ENCODE results near the gene ETV1. TPM values are rescaled to one million over a fixed set of nuclear protein-coding genes. Genes with fewer than 3 reads are reported as not detected.

The ETV1 gene
- total RNA-seq, 1 experiment from 2014 or later, result 7.4 TPM

DNA sequence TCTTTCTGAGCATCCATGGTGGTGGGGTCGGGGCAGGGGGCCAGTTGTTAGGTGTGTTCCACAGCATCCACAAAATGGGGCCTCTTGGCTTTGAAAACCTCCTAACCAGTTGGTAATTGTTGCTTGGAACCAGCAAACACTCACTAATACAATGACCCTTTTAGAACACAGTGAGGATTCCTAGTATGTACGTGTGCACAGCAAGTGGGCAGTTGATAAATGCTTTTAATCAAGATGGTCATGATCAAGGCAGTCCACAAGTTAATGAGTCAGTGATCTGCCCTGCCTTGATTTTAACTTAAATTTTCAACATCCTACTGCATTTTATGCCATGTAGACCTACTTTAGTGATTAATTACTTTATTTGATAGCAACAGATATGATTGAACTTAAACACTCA, 103.1 kb downstream of the ETV1 start:
- intact Hi-C loops (cut with micrococcal nuclease; ENCODE audit: unreplicated experiment) (no loop called here), in situ Hi-C loops (cut with HindIII; ENCODE audit: low pct_unique_long_range_greater_than_20kb, low sequenced_read_pairs) (no loop called here)
- Histone ChIP-seq H3K4me1 (ENCODE audit: control insufficient read depth, insufficient read depth, low read length) (no peaks in the 10 kb centered on the region), H3K4me3 (ENCODE audit: low read depth in 2 of 2, low read length in 2 of 2) (no peak overlapping the region), H3K27me3 (ENCODE audit: control insufficient read depth, insufficient read depth, low read length) (no peaks in the 10 kb centered on the region), H3K9me3 (ENCODE audit: control insufficient read depth, insufficient read depth, low read depth, low read length) (no peaks in the 10 kb centered on the region), H3K36me3 (ENCODE audit: control insufficient read depth, insufficient read depth, low read length) (no peaks in the 10 kb centered on the region), H3K27ac (ENCODE audit: low read length) (no peak overlapping the region)
- no peak for ATAC-seq
- CTCF ChIA-PET, result no interaction called here
- BruUV-seq (replicated peaks), result no TSS peak
- TF ChIP-seq TCF7L2 (IDR thresholded peaks at IDR 0.05; ENCODE audit: low read depth, low read length) (no peak), POLR2AphosphoS5 (IDR thresholded peaks at IDR 0.05; ENCODE audit: low read depth, low read length) (no peak), SIN3A (IDR thresholded peaks at IDR 0.05; ENCODE audit: borderline replicate concordance, insufficient read depth, low read depth, low read length) (no peak)
- TF ChIP-seq, protein P1, sequence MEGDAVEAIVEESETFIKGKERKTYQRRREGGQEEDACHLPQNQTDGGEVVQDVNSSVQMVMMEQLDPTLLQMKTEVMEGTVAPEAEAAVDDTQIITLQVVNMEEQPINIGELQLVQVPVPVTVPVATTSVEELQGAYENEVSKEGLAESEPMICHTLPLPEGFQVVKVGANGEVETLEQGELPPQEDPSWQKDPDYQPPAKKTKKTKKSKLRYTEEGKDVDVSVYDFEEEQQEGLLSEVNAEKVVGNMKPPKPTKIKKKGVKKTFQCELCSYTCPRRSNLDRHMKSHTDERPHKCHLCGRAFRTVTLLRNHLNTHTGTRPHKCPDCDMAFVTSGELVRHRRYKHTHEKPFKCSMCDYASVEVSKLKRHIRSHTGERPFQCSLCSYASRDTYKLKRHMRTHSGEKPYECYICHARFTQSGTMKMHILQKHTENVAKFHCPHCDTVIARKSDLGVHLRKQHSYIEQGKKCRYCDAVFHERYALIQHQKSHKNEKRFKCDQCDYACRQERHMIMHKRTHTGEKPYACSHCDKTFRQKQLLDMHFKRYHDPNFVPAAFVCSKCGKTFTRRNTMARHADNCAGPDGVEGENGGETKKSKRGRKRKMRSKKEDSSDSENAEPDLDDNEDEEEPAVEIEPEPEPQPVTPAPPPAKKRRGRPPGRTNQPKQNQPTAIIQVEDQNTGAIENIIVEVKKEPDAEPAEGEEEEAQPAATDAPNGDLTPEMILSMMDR (IDR thresholded peaks at IDR 0.05), result no peak
- TF ChIP-seq, protein P2, sequence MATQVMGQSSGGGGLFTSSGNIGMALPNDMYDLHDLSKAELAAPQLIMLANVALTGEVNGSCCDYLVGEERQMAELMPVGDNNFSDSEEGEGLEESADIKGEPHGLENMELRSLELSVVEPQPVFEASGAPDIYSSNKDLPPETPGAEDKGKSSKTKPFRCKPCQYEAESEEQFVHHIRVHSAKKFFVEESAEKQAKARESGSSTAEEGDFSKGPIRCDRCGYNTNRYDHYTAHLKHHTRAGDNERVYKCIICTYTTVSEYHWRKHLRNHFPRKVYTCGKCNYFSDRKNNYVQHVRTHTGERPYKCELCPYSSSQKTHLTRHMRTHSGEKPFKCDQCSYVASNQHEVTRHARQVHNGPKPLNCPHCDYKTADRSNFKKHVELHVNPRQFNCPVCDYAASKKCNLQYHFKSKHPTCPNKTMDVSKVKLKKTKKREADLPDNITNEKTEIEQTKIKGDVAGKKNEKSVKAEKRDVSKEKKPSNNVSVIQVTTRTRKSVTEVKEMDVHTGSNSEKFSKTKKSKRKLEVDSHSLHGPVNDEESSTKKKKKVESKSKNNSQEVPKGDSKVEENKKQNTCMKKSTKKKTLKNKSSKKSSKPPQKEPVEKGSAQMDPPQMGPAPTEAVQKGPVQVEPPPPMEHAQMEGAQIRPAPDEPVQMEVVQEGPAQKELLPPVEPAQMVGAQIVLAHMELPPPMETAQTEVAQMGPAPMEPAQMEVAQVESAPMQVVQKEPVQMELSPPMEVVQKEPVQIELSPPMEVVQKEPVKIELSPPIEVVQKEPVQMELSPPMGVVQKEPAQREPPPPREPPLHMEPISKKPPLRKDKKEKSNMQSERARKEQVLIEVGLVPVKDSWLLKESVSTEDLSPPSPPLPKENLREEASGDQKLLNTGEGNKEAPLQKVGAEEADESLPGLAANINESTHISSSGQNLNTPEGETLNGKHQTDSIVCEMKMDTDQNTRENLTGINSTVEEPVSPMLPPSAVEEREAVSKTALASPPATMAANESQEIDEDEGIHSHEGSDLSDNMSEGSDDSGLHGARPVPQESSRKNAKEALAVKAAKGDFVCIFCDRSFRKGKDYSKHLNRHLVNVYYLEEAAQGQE (IDR thresholded peaks at IDR 0.05; ENCODE audit: insufficient read depth in 1 of 2, low read depth in 2 of 2, low read length in 1 of 2), result no peak
- POLR2A ChIA-PET, result no interaction called here
- DNase-seq (ENCODE audit: low read depth, low spot score), result no peak

DNA sequence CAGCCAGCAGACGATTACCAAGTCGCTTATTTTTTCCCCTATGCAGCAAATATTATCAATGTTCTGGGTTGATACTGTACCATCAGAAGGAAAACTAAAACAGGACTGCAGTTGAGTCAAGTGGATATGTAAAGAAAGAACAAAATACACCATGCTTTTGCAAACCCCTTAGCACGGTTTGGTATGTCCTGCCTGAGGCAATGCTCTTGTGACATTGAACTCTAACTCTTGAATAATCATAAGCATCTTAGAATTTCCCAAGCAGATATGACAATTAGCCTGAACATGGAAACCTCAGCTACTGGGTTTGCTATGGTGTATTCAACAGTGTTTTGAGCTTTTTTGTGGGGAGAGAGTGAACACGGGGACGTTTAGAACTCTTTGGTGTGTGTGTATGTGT, 107.4 kb downstream of the ETV1 start:
- Histone ChIP-seq H3K36me3 (ENCODE audit: control insufficient read depth, insufficient read depth, low read length) (no peaks in the 10 kb centered on the region), H3K27me3 (ENCODE audit: control insufficient read depth, insufficient read depth, low read length) (no peaks in the 10 kb centered on the region), H3K9me3 (ENCODE audit: control insufficient read depth, insufficient read depth, low read depth, low read length) (no peaks in the 10 kb centered on the region), H3K4me1 (ENCODE audit: control insufficient read depth, insufficient read depth, low read length) (no peaks in the 10 kb centered on the region), H3K4me3 (ENCODE audit: low read depth in 2 of 2, low read length in 2 of 2) (no peak overlapping the region), H3K27ac (ENCODE audit: low read length) (no peak overlapping the region)
- DNase-seq (ENCODE audit: low read depth, low spot score) (no peak), ATAC-seq (no peak)
- in situ Hi-C loops (cut with HindIII; ENCODE audit: low pct_unique_long_range_greater_than_20kb, low sequenced_read_pairs) (no loop called here), intact Hi-C loops (cut with micrococcal nuclease; ENCODE audit: unreplicated experiment) (no loop called here)
- BruUV-seq (replicated peaks), result no TSS peak
- TF ChIP-seq SIN3A (IDR thresholded peaks at IDR 0.05; ENCODE audit: borderline replicate concordance, insufficient read depth, low read depth, low read length), result no peak
- TF ChIP-seq, protein P1 (IDR thresholded peaks at IDR 0.05), result no peak
- CTCF ChIA-PET, result no interaction called here
- POLR2A ChIA-PET, result no interaction called here

DNA sequence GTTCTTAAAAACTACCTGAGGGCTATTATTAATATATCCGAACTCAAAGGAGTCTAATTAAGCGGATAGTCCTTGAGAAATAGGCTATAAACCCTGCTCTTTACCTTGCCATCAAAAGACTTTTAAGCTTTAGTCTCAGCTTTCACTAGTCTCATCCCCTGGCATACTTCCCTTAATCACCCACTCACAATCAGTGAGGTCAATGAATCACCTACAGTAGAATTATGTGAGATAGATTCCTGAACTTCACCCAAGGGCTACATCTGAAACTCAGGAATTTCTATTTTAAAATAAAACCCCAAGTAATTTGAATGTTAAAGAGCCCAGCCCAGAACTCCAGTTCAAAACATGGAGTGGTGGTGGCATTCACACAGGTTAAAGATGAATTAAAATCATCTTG, 108.7 kb downstream of the ETV1 start:
- TF ChIP-seq SIN3A (IDR thresholded peaks at IDR 0.05; ENCODE audit: borderline replicate concordance, insufficient read depth, low read depth, low read length), result no peak
- TF ChIP-seq, protein P2 (IDR thresholded peaks at IDR 0.05; ENCODE audit: insufficient read depth in 1 of 2, low read depth in 2 of 2, low read length in 1 of 2), result no peak
- H3K27me3 ChIP-seq (ENCODE audit: control insufficient read depth, insufficient read depth, low read length), result no peaks in the 10 kb centered on the region
- no peak overlapping the region for H3K27ac ChIP-seq (ENCODE audit: low read length)
- intact Hi-C loops (cut with micrococcal nuclease; ENCODE audit: unreplicated experiment), result no loop called here
- CTCF ChIA-PET, result no interaction called here
- H3K4me3 ChIP-seq (ENCODE audit: low read depth in 2 of 2, low read length in 2 of 2), result no peak overlapping the region
- no peaks in the 10 kb centered on the region for H3K9me3 ChIP-seq (ENCODE audit: control insufficient read depth, insufficient read depth, low read depth, low read length)
- BruUV-seq (replicated peaks), result no TSS peak
- H3K4me1 ChIP-seq (ENCODE audit: control insufficient read depth, insufficient read depth, low read length), result no peaks in the 10 kb centered on the region
- H3K36me3 ChIP-seq (ENCODE audit: control insufficient read depth, insufficient read depth, low read length), result no peaks in the 10 kb centered on the region
- DNase-seq (ENCODE audit: low read depth, low spot score) (no peak), ATAC-seq (no peak)
- POLR2A ChIA-PET, result no interaction called here
- in situ Hi-C loops (cut with HindIII; ENCODE audit: low pct_unique_long_range_greater_than_20kb, low sequenced_read_pairs), result no loop called here

All from Panc1 (cell line).